Measurements from ENCODE around the gene SLC25A51. TPM values are rescaled to one million over a fixed set of nuclear protein-coding genes. Genes with fewer than 3 reads are reported as not detected.

Gene SLC25A51
- polyA plus RNA-seq, 3 donors: 7.5 to 17.7 (median 12.1) TPM

- 92 to 96% (median 93%) methylated on average over 2 of the region's 2 CpGs for WGBS, 3 donors
- no peak overlapping the region for H3K27ac ChIP-seq (ENCODE audit: low read depth, low read length)
Measured at GRCh38 chr9:37880916-37881479, 22.9 kb downstream of the SLC25A51 start.

- WGBS, 3 donors: 74 to 84% (median 82%) methylated on average over 1 of the region's 1 CpG
- H3K27ac ChIP-seq (ENCODE audit: low read depth, low read length): no peak overlapping the region
Measured at GRCh38 chr9:37876376-37876775, 27.6 kb downstream of the SLC25A51 start.

- WGBS, 3 donors: 93 to 97% (median 95%) methylated on average over 2 of the region's 2 CpGs
- no peak overlapping the region for H3K27ac ChIP-seq (ENCODE audit: low read depth, low read length)
Measured at GRCh38 chr9:37873955-37874354, 30.0 kb downstream of the SLC25A51 start.

DNA sequence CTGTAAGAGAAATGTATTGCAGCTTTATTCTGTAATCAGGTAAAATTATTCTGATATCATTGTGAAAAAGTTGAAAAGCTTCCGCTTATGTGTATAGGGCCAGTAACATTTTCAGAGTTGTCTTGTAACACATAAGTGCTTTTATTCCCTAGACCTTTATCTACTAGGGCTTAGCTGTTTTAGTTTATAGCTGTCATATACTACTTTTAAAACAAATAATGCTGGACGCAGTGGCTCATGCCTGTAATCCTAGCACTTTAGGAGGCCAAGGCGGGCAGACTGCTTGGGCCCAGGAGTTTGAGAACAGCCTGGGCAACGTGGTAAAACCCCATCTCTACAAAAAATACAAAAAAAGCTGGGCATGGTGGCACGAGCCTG, 33.1 kb downstream of the SLC25A51 start:
- 70 to 86% (median 82%) methylated on average over 5 of the region's 5 CpGs for WGBS, 3 donors
- no peak overlapping the region for H3K27ac ChIP-seq (ENCODE audit: low read depth, low read length)

DNA sequence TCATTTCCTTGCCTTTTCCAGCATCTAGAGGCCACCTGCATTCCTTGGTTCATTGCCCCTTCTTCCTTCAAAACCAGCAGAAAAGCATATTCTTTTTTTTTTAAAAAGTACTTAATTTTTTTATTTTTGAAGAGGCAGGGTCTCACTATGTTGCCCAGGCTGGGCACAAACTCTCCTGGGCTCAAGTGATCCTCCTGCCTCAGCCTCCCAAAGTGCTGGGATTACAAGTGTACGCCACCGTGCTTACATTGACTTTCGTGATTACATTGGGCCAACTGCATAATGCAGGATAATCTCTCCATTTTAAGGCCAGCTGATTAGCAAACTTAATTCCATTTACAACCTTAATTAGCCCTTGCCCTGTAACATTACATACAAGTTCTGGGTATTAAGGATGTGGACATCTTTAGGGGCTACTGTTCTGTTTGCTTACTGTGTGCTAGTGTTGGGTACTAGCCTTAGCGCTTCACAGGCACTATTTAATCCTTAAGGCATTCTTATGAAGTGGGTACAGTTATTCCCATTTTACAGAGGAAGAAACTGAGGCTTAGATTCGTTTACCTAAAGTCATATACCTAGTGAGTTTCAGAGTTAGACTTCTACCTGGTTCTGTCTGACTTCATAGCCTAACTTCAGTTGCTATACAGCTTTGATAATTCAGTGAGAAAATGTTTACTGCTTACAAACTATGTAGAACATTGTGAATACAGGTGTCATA, 33.7 kb downstream of the SLC25A51 start:
- 95 to 98% (median 96%) methylated on average over 5 of the region's 5 CpGs for WGBS, 3 donors
- no peak overlapping the region for H3K27ac ChIP-seq (ENCODE audit: low read depth, low read length)

DNA sequence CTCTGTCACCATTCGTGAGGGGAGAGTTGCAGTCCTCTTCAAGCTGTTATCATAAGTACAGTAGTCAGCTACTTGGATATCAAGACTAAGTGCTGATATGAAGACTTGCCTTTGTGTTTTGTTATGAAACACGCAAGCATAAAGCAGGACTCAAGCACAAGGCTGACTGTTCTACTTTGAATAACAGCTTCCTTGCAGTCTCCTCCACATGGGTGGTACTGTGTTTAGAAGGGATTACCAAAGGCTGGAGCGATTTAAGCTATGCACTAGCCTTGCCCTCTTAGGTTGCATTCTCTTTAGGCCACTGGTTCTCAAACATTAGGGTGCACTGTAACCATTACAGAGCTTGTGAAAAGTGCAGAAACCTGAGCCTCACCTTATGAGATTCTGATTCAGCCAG, 41.4 kb downstream of the SLC25A51 start:
- no peak overlapping the region for H3K27ac ChIP-seq (ENCODE audit: low read depth, low read length)
- 69 to 92% (median 85%) methylated on average over 3 of the region's 3 CpGs for WGBS, 3 donors

- no peak overlapping the region for H3K27ac ChIP-seq (ENCODE audit: low read depth, low read length)
- 63 to 94% (median 83%) methylated on average over 1 of the region's 1 CpG for WGBS, 3 donors
Measured at GRCh38 chr9:37859043-37859442, 44.9 kb downstream of the SLC25A51 start.

- 90 to 100% (median 97%) methylated on average over 1 of the region's 1 CpG for WGBS, 3 donors
- no peak overlapping the region for H3K27ac ChIP-seq (ENCODE audit: low read depth, low read length)
Measured at GRCh38 chr9:37856551-37856950, 47.4 kb downstream of the SLC25A51 start.

- no peak overlapping the region for H3K27ac ChIP-seq (ENCODE audit: low read depth, low read length)
- 93 to 96% (median 96%) methylated on average over 2 of the region's 2 CpGs for WGBS, 3 donors
Measured at GRCh38 chr9:37852222-37852621, 51.7 kb downstream of the SLC25A51 start.

GRCh38 chr9:37840560-37841194, 63.2 kb downstream of the SLC25A51 start:
- 89 to 92% (median 89%) methylated on average over 4 of the region's 4 CpGs for WGBS, 3 donors
- no peak overlapping the region for H3K27ac ChIP-seq (ENCODE audit: low read depth, low read length)

DNA sequence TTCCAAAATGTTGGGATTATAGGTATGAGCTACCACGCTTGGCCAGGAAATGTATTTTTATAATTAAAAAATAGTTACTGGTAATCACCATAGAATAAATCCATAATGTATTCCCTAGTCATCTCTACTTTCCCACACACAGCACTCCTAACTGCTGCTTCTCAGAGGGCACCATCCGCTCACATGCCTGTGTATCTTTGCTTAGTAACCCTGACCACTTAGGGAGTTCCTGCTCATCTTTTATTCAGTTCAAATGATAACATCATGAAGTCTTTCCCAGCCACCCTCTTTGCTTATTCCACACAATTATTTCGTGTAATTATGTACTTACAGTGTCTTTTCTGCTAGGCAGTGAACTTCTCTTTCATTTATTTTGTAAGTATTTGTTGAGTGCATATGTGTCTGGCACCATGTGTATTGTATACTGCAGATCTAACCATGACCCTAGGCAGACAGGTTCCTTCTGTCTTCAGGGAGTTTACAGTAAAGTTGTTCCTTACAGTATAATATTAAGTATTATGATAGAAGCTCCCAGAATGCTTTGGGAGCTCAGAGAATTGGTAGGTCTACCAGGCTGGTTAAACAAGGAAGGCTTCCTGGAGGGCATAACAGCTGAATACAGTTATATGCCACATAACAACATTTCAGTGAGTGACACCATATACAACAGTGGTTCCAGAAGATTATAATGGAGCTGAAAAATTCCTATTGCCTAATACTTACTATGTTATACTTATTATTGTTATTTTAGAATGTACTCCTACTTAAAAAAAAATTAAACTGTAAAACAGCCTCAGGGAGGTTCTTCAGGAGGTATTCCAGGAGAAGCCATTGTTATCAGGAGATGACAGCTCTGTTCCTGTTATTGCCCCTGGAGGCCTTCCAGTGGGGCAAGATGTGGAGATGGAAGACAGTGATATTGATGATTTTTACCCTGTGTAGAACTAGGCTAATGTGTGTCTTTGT, 64.1 kb downstream of the SLC25A51 start:
- whole genome bisulfite sequencing, 3 donors: 94 to 98% (median 97%) methylated on average over 3 of the region's 3 CpGs
- no peak overlapping the region for H3K27ac ChIP-seq (ENCODE audit: low read depth, low read length)

Other genes starting within 250 kb of the SLC25A51 start
- 1 to 10 TPM; 3.7 to 5.6 (median 4.5) TPM for gene TRMT10B, start 150.3 kb downstream of the SLC25A51 start, polyA plus RNA-seq
- 10 to 100 TPM; 10.1 to 28.5 (median 23.7) TPM for gene EXOSC3, start 119.1 kb downstream of the SLC25A51 start, polyA plus RNA-seq
- gene DCAF10, start 103.3 kb downstream of the SLC25A51 start, polyA plus RNA-seq: 10 to 100 TPM in 1 of 3 donors, 1 to 10 TPM in 2; 7.5 to 10.7 (median 9.6) TPM
- 10 to 100 TPM in 1 of 3 donors, 1 to 10 TPM in 2; 3.5 to 18.9 (median 8.4) TPM for gene SHB, start 165.1 kb upstream of the SLC25A51 start, polyA plus RNA-seq

All from adipose tissue (tissue), 3 donors.